H1 (cell line): ENCODE measurements around the gene PSMD13. TPM values are rescaled to one million over a fixed set of nuclear protein-coding genes. Genes with fewer than 3 reads are reported as not detected.

Experiments
- FOSL1 ChIP-seq: IDR thresholded peaks from 2 replicates; pipeline ENCODE4 v1.6.1; 2011; ENCODE audit warnings: mild to moderate bottlenecking, low read depth, low read length, moderate library complexity; ENCODE audit not compliant: insufficient read depth
- SIX5 ChIP-seq: IDR thresholded peaks from 2 replicates; pipeline ENCODE4 v1.6.1; 2011; ENCODE audit warnings: mild to moderate bottlenecking, low read depth, low read length
- USF2 ChIP-seq: IDR thresholded peaks from 2 replicates; pipeline ENCODE4 v1.6.1; 2011; ENCODE audit warnings: low read length, improper control_type of control experiment
- polyA plus RNA-seq, 7 experiments: library from polyadenylated mRNA; depleted of rRNA in 3 of 7; stranded (reverse) in 5 of 7; unstranded in 2 of 7; fragments of >200 nt in 5 of 7; fragments of 200-250 nt in 2 of 7; gene quantifications; 1 replicate in 5 of 7; 2 replicates in 1 of 7; 4 replicates in 1 of 7; pipeline versions ENCODE4 v1.2.1 to v1.2.3, GENCODE V29; 2011 to 2013; ENCODE audit warnings: missing spikeins in 2 of 7, mixed read lengths in 2 of 7
- total RNA-seq: library from RNA; stranded (reverse); fragmentation: NEBNext Ultra II Directional; extraction: Animal tissue kit (Norgen Biotek cat#: 25700); gene quantifications from 2 replicates; pipeline ENCODE4 v1.2.1, GENCODE V29; 2021

Gene PSMD13
- total and polyA plus RNA-seq, 2 of the 8 experiments (the other 6 are each of a cell fraction or from before 2014, with no cell fraction given), result 121 to 141 TPM

GRCh38 chr11:279040-279965 is 42.5 kb downstream of the PSMD13 start (continued):
- TF ChIP-seq USF2, result no peak
- no peak for TF ChIP-seq SIX5
- TF ChIP-seq FOSL1, result no peak
